ENCODE results near the gene COL24A1. TPM values are rescaled to one million over a fixed set of nuclear protein-coding genes. Genes with fewer than 3 reads are reported as not detected.

COL24A1 gene
- total and polyA plus RNA-seq, 2 of the 13 experiments (the other 11 are each of a cell fraction or from before 2014, with no cell fraction given): 0.04 to 0.13 TPM

- no peaks in the 10 kb centered on the region for H3K79me2 ChIP-seq (ENCODE audit: insufficient read depth, low read length)
- no peak for ATAC-seq
- no TSS peak for BruUV-seq (replicated peaks)
- WGBS (ENCODE audit: low lambda C conversion rate): 56% methylated on average over 5 of the region's 5 CpGs
- no peaks in the 10 kb centered on the region for H3K9me3 ChIP-seq (ENCODE audit: low read length)
- no peaks in the 10 kb centered on the region for H3K27me3 ChIP-seq (ENCODE audit: control insufficient read depth in 1 of 2, insufficient read depth in 2 of 2, low read length in 2 of 2)
- DNase-seq (ENCODE audit: low spot score): no peak
- no peaks in the 10 kb centered on the region for H3K36me3 ChIP-seq (replicated peaks in 1 of 2; ENCODE audit: control insufficient read depth in 1 of 2, insufficient read depth in 2 of 2, low read length in 2 of 2)
- H3K9ac ChIP-seq (ENCODE audit: insufficient read depth, low read depth, low read length): no peak overlapping the region
- TF ChIP-seq PHF5A (CRISPR knock-in tag; IDR thresholded peaks at IDR 0.05; ENCODE audit: low read depth, unreplicated experiment): no peak
- TF ChIP-seq ZNF83 (CRISPR knock-in tag; IDR thresholded peaks at IDR 0.05; ENCODE audit: borderline replicate concordance): no peak
- no peak for TF ChIP-seq HINFP (CRISPR knock-in tag; IDR thresholded peaks at IDR 0.05; ENCODE audit: low read depth)
- no peak for TF ChIP-seq THAP8 (CRISPR knock-in tag; IDR thresholded peaks at IDR 0.05; ENCODE audit: borderline replicate concordance)
- TF ChIP-seq ARNTL (CRISPR knock-in tag; IDR thresholded peaks at IDR 0.05): no peak
- no peak for TF ChIP-seq TMF1 (CRISPR knock-in tag; IDR thresholded peaks at IDR 0.05; ENCODE audit: low read depth)
- no peak for TF ChIP-seq SRF (IDR thresholded peaks at IDR 0.05; ENCODE audit: low read depth, low read length)
- in situ Hi-C loops (cut with HindIII; ENCODE audit: extremely low pct_ligation_motif_present, low pct_unique_long_range_greater_than_20kb) (no loop called here), intact Hi-C loops (cut with micrococcal nuclease; ENCODE audit: unreplicated experiment) (no loop called here)
- no peak overlapping the region for H2AFZ ChIP-seq (ENCODE audit: low read length)
- H4K20me1 ChIP-seq (ENCODE audit: insufficient read depth, low read length): no peaks in the 10 kb centered on the region
- no peak for FAIRE-seq
- H3K4me1 ChIP-seq (ENCODE audit: insufficient read depth, low read length): no peaks in the 10 kb centered on the region
- no peak overlapping the region for H3K4me2 ChIP-seq (ENCODE audit: low read depth, low read length)
- no peak overlapping the region for H3K4me3 ChIP-seq (replicated peaks in 1 of 3; ENCODE audit: insufficient read depth in 1 of 3, low read depth in 2 of 3, low read length in 3 of 3)
- ChIA-PET CTCF (ENCODE audit: low intra/inter-chr PET ratio, low total read pairs) (no interaction called here), POLR2A (no interaction called here)
- no peak overlapping the region for H3K27ac ChIP-seq (ENCODE audit: extremely low read length, insufficient read depth, low read length)
Measured at GRCh38 chr1:86176226-86176625, 19.7 kb upstream of the COL24A1 start.

GRCh38 chr1:86175756-86176155, 19.2 kb upstream of the COL24A1 start:
- POLR2A ChIA-PET: no interaction called here
- Histone ChIP-seq H3K4me3 (replicated peaks in 1 of 3; ENCODE audit: insufficient read depth in 1 of 3, low read depth in 2 of 3, low read length in 3 of 3) (no peak overlapping the region), H3K4me2 (ENCODE audit: low read depth, low read length) (no peak overlapping the region), H3K36me3 (replicated peaks in 1 of 2; ENCODE audit: control insufficient read depth in 1 of 2, insufficient read depth in 2 of 2, low read length in 2 of 2) (no peaks in the 10 kb centered on the region), H3K4me1 (ENCODE audit: insufficient read depth, low read length) (no peaks in the 10 kb centered on the region), H3K9me3 (ENCODE audit: low read length) (no peaks in the 10 kb centered on the region), H3K27me3 (ENCODE audit: control insufficient read depth in 1 of 2, insufficient read depth in 2 of 2, low read length in 2 of 2) (no peaks in the 10 kb centered on the region), H3K27ac (ENCODE audit: extremely low read length, insufficient read depth, low read length) (no peak overlapping the region), H3K79me2 (ENCODE audit: insufficient read depth, low read length) (no peaks in the 10 kb centered on the region), H4K20me1 (ENCODE audit: insufficient read depth, low read length) (no peaks in the 10 kb centered on the region), H3K9ac (ENCODE audit: insufficient read depth, low read depth, low read length) (no peak overlapping the region), H2AFZ (ENCODE audit: low read length) (no peak overlapping the region)
- no peak for DNase-seq (ENCODE audit: low spot score)
- ATAC-seq: no peak
- no TSS peak for BruUV-seq (replicated peaks)
- no peak for FAIRE-seq
- CTCF ChIA-PET (ENCODE audit: low intra/inter-chr PET ratio, low total read pairs): no interaction called here
- intact Hi-C loops (cut with micrococcal nuclease; ENCODE audit: unreplicated experiment) (no loop called here), in situ Hi-C loops (cut with HindIII; ENCODE audit: extremely low pct_ligation_motif_present, low pct_unique_long_range_greater_than_20kb) (no loop called here)
- WGBS (ENCODE audit: low lambda C conversion rate): 1% methylated on average over 5 of the region's 5 CpGs
- no peak for TF ChIP-seq AFF4 (CRISPR knock-in tag; IDR thresholded peaks at IDR 0.05)
- no peak for TF ChIP-seq SRY (CRISPR knock-in tag; IDR thresholded peaks at IDR 0.05)
- no peak for TF ChIP-seq ZNF446 (CRISPR knock-in tag; IDR thresholded peaks at IDR 0.05)
- TF ChIP-seq ZNF788 (CRISPR knock-in tag; IDR thresholded peaks at IDR 0.05; ENCODE audit: borderline replicate concordance): no peak
- no peak for TF ChIP-seq ZNF558 (CRISPR knock-in tag; IDR thresholded peaks at IDR 0.05; ENCODE audit: borderline replicate concordance)
- no peak for TF ChIP-seq TRIM24 (CRISPR knock-in tag; IDR thresholded peaks at IDR 0.05)
- no peak for TF ChIP-seq ZNF326 (CRISPR knock-in tag; IDR thresholded peaks at IDR 0.05; ENCODE audit: borderline replicate concordance)
